Measurements from ENCODE around the gene TLR8. TPM values are rescaled to one million over a fixed set of nuclear protein-coding genes. Genes with fewer than 3 reads are reported as not detected.

TLR8 gene
- total and polyA plus RNA-seq, 10 of the 15 experiments (the other 5 are each of a cell fraction or from before 2014, with no cell fraction given), result 0.04 TPM; not detected in 9

DNA sequence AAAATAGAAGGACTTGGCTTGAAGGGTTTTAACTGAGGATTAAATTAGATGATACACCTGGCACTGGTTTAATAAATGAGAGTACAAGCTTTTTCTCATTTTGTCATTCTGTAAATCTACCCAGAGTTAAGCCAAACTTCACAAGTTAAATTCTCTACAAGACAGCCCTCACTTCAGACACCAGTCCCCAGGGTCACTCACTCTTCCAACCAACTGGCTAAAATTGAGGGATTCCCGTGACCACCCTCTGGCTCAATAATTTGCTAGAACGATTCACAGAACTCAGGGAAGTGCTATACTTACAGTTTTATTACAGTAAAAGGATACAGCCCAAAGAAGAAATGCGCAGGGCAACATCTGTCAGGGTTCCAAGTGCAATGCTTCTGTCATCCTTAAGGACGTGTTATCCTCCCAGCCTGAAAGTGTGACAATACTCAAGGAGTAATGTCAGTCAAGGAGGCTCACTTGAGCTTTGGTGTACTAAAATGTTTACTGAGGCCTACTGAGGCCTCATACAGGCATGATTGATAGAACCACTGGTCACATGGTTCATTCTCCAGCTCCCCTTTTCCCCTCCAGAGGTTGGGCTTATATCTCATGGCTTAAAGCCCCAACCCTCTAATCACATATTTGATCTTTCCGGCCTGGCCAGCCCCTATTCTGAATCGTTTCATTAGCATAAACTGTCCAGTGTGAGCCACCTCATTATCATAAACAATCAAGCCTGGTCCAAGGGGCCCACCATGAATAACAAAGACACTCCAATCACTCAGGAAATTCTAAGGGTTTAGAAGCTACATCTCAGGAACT is 58.9 kb downstream of the TLR8 start:
- in situ Hi-C loops (cut with MboI) (loop anchor here (25.0 kb wide), 1 partner anchor 697 kb away; the partner anchor contains the start of gene TCEANC), intact Hi-C loops (cut with micrococcal nuclease; ENCODE audit: unreplicated experiment) (no loop called here)
- Histone ChIP-seq H3K4me3 (no peak overlapping the region), H3K27ac (ENCODE audit: control insufficient read depth, insufficient read depth) (no peak overlapping the region), H3K79me2 (ENCODE audit: control insufficient read depth, insufficient read depth, low read length) (no peaks in the 10 kb centered on the region), H3K9me3 (replicated peaks; ENCODE audit: control insufficient read depth, insufficient read depth, low read length) (no peaks in the 10 kb centered on the region; the same call in 2 of the 3 replicates), H3K27me3 (replicated peaks in 1 of 2; ENCODE audit: control insufficient read depth in 2 of 2, insufficient read depth in 2 of 2, low read length in 1 of 2) (no peaks in the 10 kb centered on the region), H3K4me1 (ENCODE audit: control insufficient read depth, insufficient read depth, low read length) (peaks cover 24% of the 10 kb centered on the region), H2AFZ (ENCODE audit: control insufficient read depth, low read depth, low read length) (no peak overlapping the region), H3K36me3 (ENCODE audit: control insufficient read depth in 2 of 2, insufficient read depth in 2 of 2, low read length in 1 of 2) (no peaks in the 10 kb centered on the region), H4K20me1 (ENCODE audit: control insufficient read depth, insufficient read depth) (no peaks in the 10 kb centered on the region), H3K9ac (ENCODE audit: control insufficient read depth, insufficient read depth, low read length) (no peak overlapping the region), H3K4me2 (ENCODE audit: control insufficient read depth, insufficient read depth) (no peak overlapping the region)
- POLR2A ChIA-PET, result interaction anchor here (1.0 to 1.5 kb wide), 2 partner anchors 16 to 34 kb away, joined by 3 read pairs; no protein-coding TSS in a partner anchor
- no peak for FAIRE-seq
- DNase-seq (ENCODE audit: low read depth, low spot score), result no peak
- WGBS (ENCODE audit: insufficient coverage, insufficient replicate concordance, low lambda C conversion rate, missing lambda C conversion rate), result 55% methylated on average over 6 of the region's 6 CpGs
- BruUV-seq (replicated peaks), result no TSS peak
- RAD21 ChIA-PET (ENCODE audit: unreplicated experiment), result interaction anchor here (1.2 kb wide), 1 partner anchor 15 kb away, joined by 3 read pairs; no protein-coding TSS in a partner anchor
- SMC1A ChIA-PET (ENCODE audit: uncharacterized antibody, unreplicated experiment), result interaction anchor here (0.6 to 1.5 kb wide), 4 partner anchors 9 to 16 kb away, joined by 4 to 6 read pairs (median 6); no protein-coding TSS in a partner anchor
- CTCF ChIA-PET, result interaction anchor here (0.7 to 1.4 kb wide), 4 partner anchors 14 to 48 kb away, joined by 3 to 6 read pairs (median 4); no protein-coding TSS in a partner anchor
- TF ChIP-seq BRCA1 (IDR thresholded peaks at IDR 0.05; ENCODE audit: low read depth, low read length), result no peak
- TF ChIP-seq PAX8 (IDR thresholded peaks at IDR 0.05), result no peak
- no peak for TF ChIP-seq GATAD2B (conservative IDR thresholded peaks at IDR 0.05; ENCODE audit: low read depth)
- TF ChIP-seq BCL11A (IDR thresholded peaks at IDR 0.05; ENCODE audit: low read depth, low read length), result no peak
- TF ChIP-seq MYB (IDR thresholded peaks at IDR 0.05; ENCODE audit: borderline replicate concordance, low read depth, low read length), result no peak
- no peak for TF ChIP-seq MTA2 (IDR thresholded peaks at IDR 0.05; ENCODE audit: low read depth)
- no peak for ATAC-seq
